ENCODE results near the gene KCNG1.
A peak's percentile ranks its signal among the peaks of the same experiment; 100 is the strongest.
"Not testable (repeated sequence)": the region's sequence is repeated elsewhere in the genome, so short reads cannot be mapped to it uniquely, and the experiment has no call there.

Gene KCNG1

DNA sequence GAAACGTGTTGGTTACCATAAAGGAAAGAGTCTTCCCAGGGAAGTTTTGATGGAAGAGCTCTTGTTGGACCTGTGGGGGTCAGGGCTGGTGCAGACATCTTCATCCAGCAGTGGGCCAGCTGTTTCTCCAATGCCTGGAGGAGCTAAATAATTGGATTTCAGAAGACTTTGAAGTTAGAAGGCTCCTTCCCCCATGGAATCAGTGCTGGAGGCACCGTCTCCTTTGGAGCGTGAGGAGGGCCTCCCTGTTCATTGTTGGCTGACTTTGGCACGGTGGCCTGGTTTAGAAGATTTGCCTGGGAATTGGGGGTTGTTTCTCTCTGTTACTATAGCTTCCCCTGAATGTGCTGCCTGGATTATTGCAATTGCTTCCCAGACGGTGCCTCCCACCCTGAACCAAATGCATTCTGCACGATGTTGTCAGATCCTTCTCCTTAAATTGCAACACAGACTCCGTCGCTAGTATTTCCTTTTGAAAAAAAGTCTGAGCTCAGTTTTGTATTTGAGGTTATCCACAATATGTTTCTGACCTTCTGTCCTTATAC is 27.7 kb upstream of the KCNG1 start (continued):
- TF ChIP-seq, protein P1, sequence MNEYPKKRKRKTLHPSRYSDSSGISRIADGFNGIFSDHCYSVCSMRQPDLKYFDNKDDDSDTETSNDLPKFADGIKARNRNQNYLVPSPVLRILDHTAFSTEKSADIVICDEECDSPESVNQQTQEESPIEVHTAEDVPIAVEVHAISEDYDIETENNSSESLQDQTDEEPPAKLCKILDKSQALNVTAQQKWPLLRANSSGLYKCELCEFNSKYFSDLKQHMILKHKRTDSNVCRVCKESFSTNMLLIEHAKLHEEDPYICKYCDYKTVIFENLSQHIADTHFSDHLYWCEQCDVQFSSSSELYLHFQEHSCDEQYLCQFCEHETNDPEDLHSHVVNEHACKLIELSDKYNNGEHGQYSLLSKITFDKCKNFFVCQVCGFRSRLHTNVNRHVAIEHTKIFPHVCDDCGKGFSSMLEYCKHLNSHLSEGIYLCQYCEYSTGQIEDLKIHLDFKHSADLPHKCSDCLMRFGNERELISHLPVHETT (tag by site-specific recombination; IDR thresholded peaks at IDR 0.05), result no peak
- no peak for TF ChIP-seq MZF1 (tag by site-specific recombination; IDR thresholded peaks at IDR 0.05; ENCODE audit: borderline replicate concordance)

DNA sequence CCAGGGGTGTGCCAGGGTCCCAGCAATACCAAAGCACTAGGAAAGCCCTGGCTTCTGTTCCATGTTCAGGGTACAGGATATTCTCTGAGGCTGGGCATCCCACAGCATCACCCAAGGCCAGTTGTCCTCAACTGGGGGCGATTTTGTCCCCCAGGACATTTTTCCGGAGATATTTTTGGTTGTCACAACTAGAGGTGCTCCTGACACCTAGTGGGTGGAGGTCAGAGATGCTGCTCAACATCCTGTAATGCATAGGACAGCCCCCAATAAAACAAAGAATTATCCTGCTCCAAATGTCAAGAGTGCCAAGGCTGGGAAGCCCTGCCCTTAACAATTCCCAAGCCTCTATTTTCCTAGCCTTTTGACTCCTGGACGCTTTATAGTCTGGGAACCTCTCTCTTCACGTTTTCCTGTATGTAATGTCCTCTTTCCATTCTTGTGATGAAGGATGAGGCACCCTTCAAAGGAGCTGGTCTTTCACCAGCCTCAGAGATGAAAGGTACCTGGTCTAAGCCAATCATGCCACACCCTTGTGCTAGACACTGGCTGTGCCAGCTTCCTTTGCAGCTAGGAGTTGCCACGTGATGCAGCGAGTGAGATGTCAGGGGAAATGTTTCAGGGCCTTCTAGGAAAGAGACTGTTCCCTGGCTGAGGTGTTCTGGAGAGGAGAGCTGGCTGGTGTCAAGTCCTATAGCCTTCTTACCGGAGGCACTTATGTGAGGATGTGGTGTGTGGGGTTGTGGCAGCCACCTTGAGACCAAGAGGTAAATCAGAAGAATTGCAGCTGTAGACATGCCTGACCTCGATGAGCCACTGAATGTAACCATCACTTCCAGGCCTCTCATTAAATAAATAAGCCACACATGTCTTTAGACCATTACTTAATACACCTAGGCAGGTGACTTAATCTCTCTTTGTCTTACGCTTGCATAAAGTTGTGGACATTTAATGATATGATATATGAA is 23.4 kb upstream of the KCNG1 start:
- H3K4me3 ChIP-seq (ENCODE audit: low read depth, low read length), result no peak overlapping the region
- no peaks in the 10 kb centered on the region for H3K36me3 ChIP-seq (ENCODE audit: control insufficient read depth in 2 of 2, insufficient read depth in 1 of 2, low read length in 2 of 2)
- no peaks in the 10 kb centered on the region for H3K9me3 ChIP-seq (ENCODE audit: control insufficient read depth, insufficient read depth, low read depth, low read length)
- TF ChIP-seq TRIM28 (IDR thresholded peaks at IDR 0.05; ENCODE audit: borderline replicate concordance, low read length), result peak; percentile 48; the same call in 1 of the 2 replicates
- TF ChIP-seq ZBTB7A (tag by site-specific recombination; IDR thresholded peaks at IDR 0.05; ENCODE audit: low read depth), result no peak
- TF ChIP-seq, protein P2, sequence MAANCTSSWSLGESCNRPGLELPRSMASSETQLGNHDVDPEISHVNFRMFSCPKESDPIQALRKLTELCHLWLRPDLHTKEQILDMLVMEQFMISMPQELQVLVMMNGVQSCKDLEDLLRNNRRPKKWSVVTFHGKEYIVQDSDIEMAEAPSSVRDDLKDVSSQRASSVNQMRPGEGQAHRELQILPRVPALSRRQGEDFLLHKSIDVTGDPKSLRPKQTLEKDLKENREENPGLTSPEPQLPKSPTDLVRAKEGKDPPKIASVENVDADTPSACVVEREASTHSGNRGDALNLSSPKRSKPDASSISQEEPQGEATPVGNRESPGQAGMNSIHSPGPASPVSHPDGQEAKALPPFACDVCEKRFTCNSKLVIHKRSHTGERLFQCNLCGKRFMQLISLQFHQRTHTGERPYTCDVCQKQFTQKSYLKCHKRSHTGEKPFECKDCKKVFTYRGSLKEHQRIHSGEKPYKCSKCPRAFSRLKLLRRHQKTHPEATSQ (tag by site-specific recombination; IDR thresholded peaks at IDR 0.05), result no peak
- TF ChIP-seq SETDB1 (IDR thresholded peaks at IDR 0.05; ENCODE audit: insufficient read length, low read length), result peak; percentile 57
- CTCF ChIA-PET, result no interaction called here
- H3K4me1 ChIP-seq (ENCODE audit: control insufficient read depth, insufficient read depth, low read length), result no peaks in the 10 kb centered on the region
- no peak overlapping the region for H3K27ac ChIP-seq (ENCODE audit: extremely low read depth, low read depth, low read length)
- POLR2A ChIA-PET, result no interaction called here

DNA sequence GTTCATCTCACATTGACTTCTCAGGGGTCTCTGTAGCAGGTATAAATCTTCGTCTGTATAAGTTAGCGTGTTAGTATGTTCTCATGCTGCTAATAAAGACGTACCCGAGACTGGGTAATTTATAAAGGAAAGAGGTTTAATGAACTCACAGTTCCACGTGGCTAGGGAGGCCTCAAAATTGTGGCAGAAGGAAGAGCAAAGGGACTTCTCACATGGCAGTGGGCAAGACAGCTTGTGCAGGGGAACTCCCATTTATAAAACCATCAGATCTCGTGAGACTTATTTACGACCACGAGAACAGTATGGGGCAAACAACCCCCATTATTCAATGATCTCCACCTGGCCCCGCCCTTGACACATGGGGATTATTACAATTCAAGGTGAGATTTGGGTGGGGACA is 22.6 kb upstream of the KCNG1 start:
- H3K9me3 ChIP-seq (ENCODE audit: control insufficient read depth, insufficient read depth, low read depth, low read length); H3K36me3 ChIP-seq (ENCODE audit: control insufficient read depth in 2 of 2, insufficient read depth in 1 of 2, low read length in 2 of 2); POLR2A ChIA-PET; H3K27ac ChIP-seq (ENCODE audit: extremely low read depth, low read depth, low read length); CTCF ChIA-PET; H3K4me3 ChIP-seq (ENCODE audit: low read depth, low read length); H3K4me1 ChIP-seq (ENCODE audit: control insufficient read depth, insufficient read depth, low read length): not testable (repeated sequence)

DNA sequence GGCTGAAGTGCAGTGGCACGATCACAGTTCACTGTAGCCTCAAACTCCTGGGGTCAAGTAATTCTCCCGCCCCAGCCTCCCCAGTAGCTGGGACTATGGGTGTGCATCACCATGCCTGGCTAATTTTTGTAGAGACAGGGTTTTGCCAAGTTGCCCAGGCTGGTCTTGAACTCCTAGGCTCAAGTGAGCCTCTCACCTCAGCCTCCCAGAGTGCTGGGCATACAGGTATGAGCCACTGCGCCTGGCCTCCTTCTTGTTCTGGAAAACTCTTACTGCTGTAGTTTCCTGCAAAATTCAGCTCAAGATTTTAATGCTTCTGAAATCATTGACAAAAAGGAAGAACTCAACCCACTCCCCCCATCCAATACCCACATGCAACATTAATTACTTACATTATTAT is 21.9 kb upstream of the KCNG1 start:
- POLR2A ChIA-PET, result no interaction called here
- H3K4me1 ChIP-seq (ENCODE audit: control insufficient read depth, insufficient read depth, low read length), result no peaks in the 10 kb centered on the region
- no peaks in the 10 kb centered on the region for H3K9me3 ChIP-seq (ENCODE audit: control insufficient read depth, insufficient read depth, low read depth, low read length)

DNA sequence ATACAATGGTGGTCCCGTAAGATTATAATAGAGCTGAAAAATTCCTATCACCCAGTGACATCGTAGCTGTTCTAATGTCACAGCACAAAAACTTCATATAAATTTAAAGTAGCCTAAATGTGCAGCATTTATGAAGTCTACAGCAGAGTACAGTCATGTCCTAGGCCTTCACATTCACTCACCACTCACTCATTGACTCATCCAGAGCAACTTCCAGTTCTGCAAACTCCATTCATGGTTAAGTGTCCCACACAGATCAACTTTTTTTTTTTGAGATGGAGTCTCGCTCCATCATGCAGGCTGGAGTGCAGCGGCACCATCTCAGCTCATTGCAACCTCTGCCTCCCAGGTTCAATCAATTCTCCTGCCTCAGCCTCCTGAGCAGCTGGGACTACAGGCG is 20.9 kb upstream of the KCNG1 start:
- CTCF ChIA-PET, result interaction anchor here (0.7 to 0.8 kb wide), 2 partner anchors 26 to 1492 kb away, joined by 3 to 5 read pairs; no protein-coding TSS in a partner anchor
- no peak overlapping the region for H3K4me3 ChIP-seq (ENCODE audit: low read depth, low read length)
- H3K36me3 ChIP-seq (ENCODE audit: control insufficient read depth in 2 of 2, insufficient read depth in 1 of 2, low read length in 2 of 2), result no peaks in the 10 kb centered on the region
- H3K27ac ChIP-seq (ENCODE audit: extremely low read depth, low read depth, low read length), result no peak overlapping the region
- H3K9me3 ChIP-seq (ENCODE audit: control insufficient read depth, insufficient read depth, low read depth, low read length), result no peaks in the 10 kb centered on the region
- H3K4me1 ChIP-seq (ENCODE audit: control insufficient read depth, insufficient read depth, low read length), result no peaks in the 10 kb centered on the region
- POLR2A ChIA-PET, result no interaction called here
- TF ChIP-seq, protein P3, sequence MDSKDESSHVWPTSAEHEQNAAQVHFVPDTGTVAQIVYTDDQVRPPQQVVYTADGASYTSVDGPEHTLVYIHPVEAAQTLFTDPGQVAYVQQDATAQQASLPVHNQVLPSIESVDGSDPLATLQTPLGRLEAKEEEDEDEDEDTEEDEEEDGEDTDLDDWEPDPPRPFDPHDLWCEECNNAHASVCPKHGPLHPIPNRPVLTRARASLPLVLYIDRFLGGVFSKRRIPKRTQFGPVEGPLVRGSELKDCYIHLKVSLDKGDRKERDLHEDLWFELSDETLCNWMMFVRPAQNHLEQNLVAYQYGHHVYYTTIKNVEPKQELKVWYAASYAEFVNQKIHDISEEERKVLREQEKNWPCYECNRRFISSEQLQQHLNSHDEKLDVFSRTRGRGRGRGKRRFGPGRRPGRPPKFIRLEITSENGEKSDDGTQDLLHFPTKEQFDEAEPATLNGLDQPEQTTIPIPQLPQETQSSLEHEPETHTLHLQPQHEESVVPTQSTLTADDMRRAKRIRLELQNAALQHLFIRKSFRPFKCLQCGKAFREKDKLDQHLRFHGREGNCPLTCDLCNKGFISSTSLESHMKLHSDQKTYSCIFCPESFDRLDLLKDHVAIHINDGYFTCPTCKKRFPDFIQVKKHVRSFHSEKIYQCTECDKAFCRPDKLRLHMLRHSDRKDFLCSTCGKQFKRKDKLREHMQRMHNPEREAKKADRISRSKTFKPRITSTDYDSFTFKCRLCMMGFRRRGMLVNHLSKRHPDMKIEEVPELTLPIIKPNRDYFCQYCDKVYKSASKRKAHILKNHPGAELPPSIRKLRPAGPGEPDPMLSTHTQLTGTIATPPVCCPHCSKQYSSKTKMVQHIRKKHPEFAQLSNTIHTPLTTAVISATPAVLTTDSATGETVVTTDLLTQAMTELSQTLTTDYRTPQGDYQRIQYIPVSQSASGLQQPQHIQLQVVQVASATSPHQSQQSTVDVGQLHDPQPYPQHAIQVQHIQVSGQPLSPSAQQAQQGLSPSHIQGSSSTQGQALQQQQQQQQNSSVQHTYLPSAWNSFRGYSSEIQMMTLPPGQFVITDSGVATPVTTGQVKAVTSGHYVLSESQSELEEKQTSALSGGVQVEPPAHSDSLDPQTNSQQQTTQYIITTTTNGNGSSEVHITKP (tag by site-specific recombination; IDR thresholded peaks at IDR 0.05), result no peak
- TF ChIP-seq ZNF654 (tag by site-specific recombination; IDR thresholded peaks at IDR 0.05; ENCODE audit: low read depth), result no peak
- no peak for TF ChIP-seq ZNF521 (tag by site-specific recombination; IDR thresholded peaks at IDR 0.05)
- no peak for TF ChIP-seq SALL2 (tag by site-specific recombination; IDR thresholded peaks at IDR 0.05; ENCODE audit: borderline replicate concordance)
- no peak for TF ChIP-seq SP2 (tag by site-specific recombination; IDR thresholded peaks at IDR 0.05)
- TF ChIP-seq ZNF133 (tag by site-specific recombination; IDR thresholded peaks at IDR 0.05), result no peak
- TF ChIP-seq IKZF3 (tag by site-specific recombination; IDR thresholded peaks at IDR 0.05), result no peak
- no peak for TF ChIP-seq ZXDB (tag by site-specific recombination; IDR thresholded peaks at IDR 0.05)

More for the DNA sequence above, 21.9 kb upstream of the KCNG1 start:
- TF ChIP-seq, protein P4, sequence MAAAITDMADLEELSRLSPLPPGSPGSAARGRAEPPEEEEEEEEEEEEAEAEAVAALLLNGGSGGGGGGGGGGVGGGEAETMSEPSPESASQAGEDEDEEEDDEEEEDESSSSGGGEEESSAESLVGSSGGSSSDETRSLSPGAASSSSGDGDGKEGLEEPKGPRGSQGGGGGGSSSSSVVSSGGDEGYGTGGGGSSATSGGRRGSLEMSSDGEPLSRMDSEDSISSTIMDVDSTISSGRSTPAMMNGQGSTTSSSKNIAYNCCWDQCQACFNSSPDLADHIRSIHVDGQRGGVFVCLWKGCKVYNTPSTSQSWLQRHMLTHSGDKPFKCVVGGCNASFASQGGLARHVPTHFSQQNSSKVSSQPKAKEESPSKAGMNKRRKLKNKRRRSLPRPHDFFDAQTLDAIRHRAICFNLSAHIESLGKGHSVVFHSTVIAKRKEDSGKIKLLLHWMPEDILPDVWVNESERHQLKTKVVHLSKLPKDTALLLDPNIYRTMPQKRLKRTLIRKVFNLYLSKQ (tag by site-specific recombination; IDR thresholded peaks at IDR 0.05; ENCODE audit: borderline replicate concordance), result no peak
- no peak for TF ChIP-seq ZNF335 (tag by site-specific recombination; conservative IDR thresholded peaks at IDR 0.05)
- no peak overlapping the region for H3K4me3 ChIP-seq (ENCODE audit: low read depth, low read length)
- CTCF ChIA-PET, result interaction anchor here (1.0 kb wide), 1 partner anchor 550 kb away, joined by 3 read pairs; no protein-coding TSS in a partner anchor
- H3K27ac ChIP-seq (ENCODE audit: extremely low read depth, low read depth, low read length), result no peak overlapping the region
- no peaks in the 10 kb centered on the region for H3K36me3 ChIP-seq (ENCODE audit: control insufficient read depth in 2 of 2, insufficient read depth in 1 of 2, low read length in 2 of 2)
